ENCODE measurements around the gene NCOA7.
A peak's percentile ranks its signal among the peaks of the same experiment; 100 is the strongest.

NCOA7 gene

GRCh38 chr6:125827788-125828320 is 37.1 kb downstream of the NCOA7 start:
- Histone ChIP-seq H3K27ac (ENCODE audit: low read depth, low read length, severe bottlenecking) (no peak overlapping the region), H3K4me1 (ENCODE audit: control insufficient read depth, insufficient read depth, low read length, poor library complexity, severe bottlenecking) (no peaks in the 10 kb centered on the region), H3K36me3 (ENCODE audit: control insufficient read depth, insufficient read depth, low read length) (no peaks in the 10 kb centered on the region), H3K9me3 (ENCODE audit: control insufficient read depth, low read length) (no peaks in the 10 kb centered on the region), H3K4me3 (ENCODE audit: extremely low read depth, insufficient read depth, low read length, poor library complexity, severe bottlenecking) (no peak overlapping the region)
- WGBS, 2 experiments (ENCODE audit: insufficient coverage in 2 of 2): 96 to 100% methylated on average over 1 of the region's 2 CpGs

DNA sequence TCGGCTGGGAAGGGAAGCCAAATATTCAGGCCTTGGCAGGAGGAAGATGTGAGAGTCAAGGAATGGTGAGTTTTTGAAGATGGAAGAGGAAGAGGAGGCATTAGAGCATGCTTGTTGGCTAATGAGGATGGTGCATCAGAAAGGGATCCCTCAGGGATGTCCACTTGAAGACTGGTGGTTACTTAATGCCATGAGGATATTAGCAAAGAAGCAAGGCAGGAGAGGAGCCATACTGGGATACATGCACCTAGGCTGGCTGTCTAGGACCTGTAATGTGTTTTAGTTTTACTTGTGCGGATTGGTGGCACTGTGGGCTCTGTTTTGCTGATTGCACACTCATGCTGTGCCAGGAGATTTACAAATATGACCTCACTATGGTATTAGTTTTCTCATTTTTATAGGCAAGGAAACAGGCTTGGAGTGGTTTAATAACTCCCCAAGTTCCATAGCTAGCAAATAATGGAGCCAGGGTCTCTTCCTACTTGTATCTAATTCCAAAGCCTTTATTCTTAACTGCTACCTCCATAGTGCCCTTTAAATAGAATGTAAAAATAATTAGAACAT is 37.8 kb downstream of the NCOA7 start:
- H3K9me3 ChIP-seq (ENCODE audit: control insufficient read depth, low read length): no peaks in the 10 kb centered on the region
- no peaks in the 10 kb centered on the region for H3K36me3 ChIP-seq (ENCODE audit: control insufficient read depth, insufficient read depth, low read length)
- no peak overlapping the region for H3K27ac ChIP-seq (ENCODE audit: low read depth, low read length, severe bottlenecking)
- no peak overlapping the region for H3K4me3 ChIP-seq (ENCODE audit: extremely low read depth, insufficient read depth, low read length, poor library complexity, severe bottlenecking)
- no peaks in the 10 kb centered on the region for H3K4me1 ChIP-seq (ENCODE audit: control insufficient read depth, insufficient read depth, low read length, poor library complexity, severe bottlenecking)
- 93 to 98% methylated on average over 2 of the region's 2 CpGs for WGBS, 2 experiments (ENCODE audit: insufficient coverage in 2 of 2)

- no peaks in the 10 kb centered on the region for H3K36me3 ChIP-seq (ENCODE audit: control insufficient read depth, insufficient read depth, low read length)
- H3K4me1 ChIP-seq (ENCODE audit: control insufficient read depth, insufficient read depth, low read length, poor library complexity, severe bottlenecking): peaks cover 2% of the 10 kb centered on the region
- H3K4me3 ChIP-seq (ENCODE audit: extremely low read depth, insufficient read depth, low read length, poor library complexity, severe bottlenecking): no peak overlapping the region
- H3K27ac ChIP-seq (ENCODE audit: low read depth, low read length, severe bottlenecking): no peak overlapping the region
- no peaks in the 10 kb centered on the region for H3K9me3 ChIP-seq (ENCODE audit: control insufficient read depth, low read length)
- 83 to 100% methylated on average over 2 of the region's 4 CpGs for WGBS, 2 experiments (ENCODE audit: insufficient coverage in 2 of 2)
Measured at GRCh38 chr6:125829433-125829832, 38.7 kb downstream of the NCOA7 start.

DNA sequence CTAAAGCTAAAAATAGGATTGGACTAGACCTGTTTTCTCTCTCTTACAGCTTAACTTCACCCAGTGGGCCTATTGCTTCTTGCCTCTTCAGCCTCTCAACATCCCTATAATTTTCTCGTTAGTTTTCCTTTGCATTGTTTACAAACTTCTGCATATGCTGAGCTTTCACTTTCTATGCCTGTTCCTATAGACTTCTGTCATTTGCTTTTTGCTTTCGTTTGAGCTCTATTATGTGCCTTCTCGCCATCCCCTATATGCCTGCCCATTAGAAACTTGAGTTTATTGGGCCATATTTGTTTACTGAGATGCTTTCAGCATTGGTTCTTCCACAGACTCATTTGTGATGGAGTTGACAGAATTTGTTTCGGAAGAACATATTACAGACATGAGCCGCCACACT is 40.9 kb downstream of the NCOA7 start:
- no peak overlapping the region for H3K4me3 ChIP-seq (ENCODE audit: extremely low read depth, insufficient read depth, low read length, poor library complexity, severe bottlenecking)
- H3K4me1 ChIP-seq (ENCODE audit: control insufficient read depth, insufficient read depth, low read length, poor library complexity, severe bottlenecking): peaks cover 7% of the 10 kb centered on the region
- 94 to 100% methylated on average over 4 to 5 of the region's 5 CpGs for WGBS, 2 experiments (ENCODE audit: insufficient coverage in 2 of 2)
- no peak overlapping the region for H3K27ac ChIP-seq (ENCODE audit: low read depth, low read length, severe bottlenecking)
- H3K36me3 ChIP-seq (ENCODE audit: control insufficient read depth, insufficient read depth, low read length): no peaks in the 10 kb centered on the region
- no peaks in the 10 kb centered on the region for H3K9me3 ChIP-seq (ENCODE audit: control insufficient read depth, low read length)

DNA sequence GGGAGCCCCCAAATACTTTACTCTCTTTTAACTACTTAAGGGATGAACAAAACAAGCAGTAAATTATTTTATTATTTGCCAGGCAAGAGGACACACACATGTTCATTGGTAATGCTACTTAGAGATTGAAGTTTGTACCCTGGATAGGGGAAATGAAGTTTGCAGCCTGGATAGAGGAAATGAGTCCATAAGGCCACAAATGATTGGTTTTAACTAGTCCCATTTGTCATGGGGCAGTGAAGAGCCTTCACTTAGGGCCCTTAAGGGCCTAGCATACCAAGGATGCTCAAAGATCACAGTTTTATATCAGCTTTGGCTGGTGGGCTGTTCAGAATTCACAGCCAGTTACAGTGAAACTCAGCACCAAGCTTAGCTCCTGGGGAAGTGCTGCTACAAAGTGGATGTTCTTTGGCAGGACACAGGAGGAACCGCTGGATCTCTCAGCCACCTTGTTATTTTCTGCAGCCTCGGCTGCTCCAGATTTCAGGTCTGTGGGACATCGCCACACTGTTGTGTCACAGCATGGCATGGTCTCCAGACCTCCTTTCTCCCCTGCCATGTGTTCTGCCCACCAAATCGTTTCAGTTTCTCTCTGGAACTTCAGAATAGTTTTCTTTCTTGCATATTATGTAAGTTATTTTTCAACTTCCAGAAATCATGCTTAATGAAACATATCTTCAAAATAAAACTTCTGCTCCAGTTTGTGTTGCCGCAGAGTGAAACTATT is 41.8 kb downstream of the NCOA7 start:
- Histone ChIP-seq H3K27ac (ENCODE audit: low read depth, low read length, severe bottlenecking) (no peak overlapping the region), H3K36me3 (ENCODE audit: control insufficient read depth, insufficient read depth, low read length) (no peaks in the 10 kb centered on the region), H3K9me3 (ENCODE audit: control insufficient read depth, low read length) (no peaks in the 10 kb centered on the region), H3K4me1 (ENCODE audit: control insufficient read depth, insufficient read depth, low read length, poor library complexity, severe bottlenecking) (peaks cover 7% of the 10 kb centered on the region), H3K4me3 (ENCODE audit: extremely low read depth, insufficient read depth, low read length, poor library complexity, severe bottlenecking) (no peak overlapping the region)
- 89 to 94% methylated on average over 3 to 5 of the region's 5 CpGs for WGBS, 2 experiments (ENCODE audit: insufficient coverage in 2 of 2)

DNA sequence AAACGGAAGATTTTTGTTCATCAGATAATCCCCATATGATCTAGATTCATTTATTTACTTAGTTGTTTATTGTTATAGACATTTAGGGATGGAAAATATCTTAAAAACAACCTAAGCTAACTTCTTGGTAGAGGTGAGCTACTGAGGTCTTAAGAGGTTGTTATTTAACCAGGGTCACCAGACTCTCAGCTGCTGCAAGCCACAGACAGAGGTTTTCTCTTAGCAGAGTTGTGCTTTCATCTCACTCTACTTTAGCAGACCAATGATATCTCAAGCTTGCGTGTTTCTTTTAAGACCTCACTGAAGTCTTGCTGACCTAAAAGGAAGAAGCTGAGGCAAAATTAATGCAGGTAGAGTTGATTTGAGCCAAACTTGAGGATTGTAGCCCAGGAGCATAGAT is 43.6 kb downstream of the NCOA7 start:
- H3K36me3 ChIP-seq (ENCODE audit: control insufficient read depth, insufficient read depth, low read length): no peaks in the 10 kb centered on the region
- no peak overlapping the region for H3K4me3 ChIP-seq (ENCODE audit: extremely low read depth, insufficient read depth, low read length, poor library complexity, severe bottlenecking)
- WGBS, 2 experiments (ENCODE audit: insufficient coverage in 2 of 2): 100% methylated on average over 1 of the region's 2 CpGs; no CpG with 5 or more reads in 1 of the 2 experiments
- peaks cover 7% of the 10 kb centered on the region for H3K4me1 ChIP-seq (ENCODE audit: control insufficient read depth, insufficient read depth, low read length, poor library complexity, severe bottlenecking)
- H3K27ac ChIP-seq (ENCODE audit: low read depth, low read length, severe bottlenecking): peak overlapping the region; percentile 54
- no peaks in the 10 kb centered on the region for H3K9me3 ChIP-seq (ENCODE audit: control insufficient read depth, low read length)

DNA sequence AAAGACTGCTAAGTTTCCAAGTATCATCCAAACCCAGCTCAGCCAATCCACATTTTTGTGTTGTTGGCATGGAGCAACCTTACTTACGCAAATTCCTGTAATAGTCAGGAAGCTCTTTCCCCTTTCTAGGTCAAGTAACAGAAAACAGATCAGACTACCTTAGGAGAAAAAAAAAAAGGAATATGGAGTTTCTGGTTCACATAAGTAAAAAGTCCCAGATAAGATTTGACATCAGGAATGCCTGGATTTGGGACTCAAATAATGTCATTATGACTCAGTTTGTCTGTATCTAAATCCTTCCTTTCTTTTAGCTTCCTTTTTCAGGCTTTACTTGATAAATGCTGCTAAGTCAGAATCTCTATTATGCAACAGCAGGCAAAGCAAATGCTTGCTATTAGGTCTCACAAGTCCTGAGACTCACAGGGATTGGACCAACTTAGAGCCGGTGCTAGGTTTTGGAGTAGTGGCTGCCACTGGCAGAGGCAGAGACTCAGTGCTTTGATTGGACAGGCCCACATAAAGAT is 44.5 kb downstream of the NCOA7 start:
- H3K4me1 ChIP-seq (ENCODE audit: control insufficient read depth, insufficient read depth, low read length, poor library complexity, severe bottlenecking): peaks cover 7% of the 10 kb centered on the region
- H3K36me3 ChIP-seq (ENCODE audit: control insufficient read depth, insufficient read depth, low read length): no peaks in the 10 kb centered on the region
- WGBS, 2 experiments (ENCODE audit: insufficient coverage in 2 of 2): 80 to 100% methylated on average over 1 of the region's 2 CpGs
- H3K9me3 ChIP-seq (ENCODE audit: control insufficient read depth, low read length): no peaks in the 10 kb centered on the region
- peak overlapping the region; percentile 54 for H3K27ac ChIP-seq (ENCODE audit: low read depth, low read length, severe bottlenecking)
- no peak overlapping the region for H3K4me3 ChIP-seq (ENCODE audit: extremely low read depth, insufficient read depth, low read length, poor library complexity, severe bottlenecking)

DNA sequence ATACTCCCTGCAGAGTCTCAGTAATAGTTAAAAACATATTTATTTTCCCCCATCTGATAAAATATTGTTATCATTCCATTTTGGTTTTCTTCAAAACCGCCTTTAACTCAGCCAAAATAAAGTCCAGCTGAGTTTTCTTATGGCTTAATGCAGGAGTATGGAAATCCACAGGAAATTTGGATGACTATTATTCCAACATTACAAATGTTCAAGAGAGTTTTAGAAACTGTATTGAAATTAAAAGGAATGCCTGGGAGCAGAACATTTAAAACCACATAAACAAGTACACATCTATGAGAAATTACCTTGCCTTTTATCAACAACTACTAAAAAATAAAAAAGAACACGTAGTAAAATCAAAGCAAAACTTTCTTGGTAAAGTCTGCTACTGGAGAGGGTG is 45.7 kb downstream of the NCOA7 start:
- no peak overlapping the region for H3K4me3 ChIP-seq (ENCODE audit: extremely low read depth, insufficient read depth, low read length, poor library complexity, severe bottlenecking)

GRCh38 chr6:125839471-125839870 is 48.7 kb downstream of the NCOA7 start:
- H3K9me3 ChIP-seq (ENCODE audit: control insufficient read depth, low read length): no peaks in the 10 kb centered on the region

More for the DNA sequence above, 45.7 kb downstream of the NCOA7 start:
- H3K36me3 ChIP-seq (ENCODE audit: control insufficient read depth, insufficient read depth, low read length): no peaks in the 10 kb centered on the region
- H3K27ac ChIP-seq (ENCODE audit: low read depth, low read length, severe bottlenecking): no peak overlapping the region
- 83% methylated on average over 1 of the region's 2 CpGs; no CpG with 5 or more reads in 1 of the 2 experiments for WGBS, 2 experiments (ENCODE audit: insufficient coverage in 2 of 2)
- H3K4me1 ChIP-seq (ENCODE audit: control insufficient read depth, insufficient read depth, low read length, poor library complexity, severe bottlenecking): peaks cover 7% of the 10 kb centered on the region
- H3K9me3 ChIP-seq (ENCODE audit: control insufficient read depth, low read length): no peaks in the 10 kb centered on the region

GRCh38 chr6:125839879-125840278 is 49.1 kb downstream of the NCOA7 start:
- H3K36me3 ChIP-seq (ENCODE audit: control insufficient read depth, insufficient read depth, low read length): no peaks in the 10 kb centered on the region
- H3K4me1 ChIP-seq (ENCODE audit: control insufficient read depth, insufficient read depth, low read length, poor library complexity, severe bottlenecking): peaks cover 4% of the 10 kb centered on the region
- no peaks in the 10 kb centered on the region for H3K9me3 ChIP-seq (ENCODE audit: control insufficient read depth, low read length)
- H3K27ac ChIP-seq (ENCODE audit: low read depth, low read length, severe bottlenecking): no peak overlapping the region
- H3K4me3 ChIP-seq (ENCODE audit: extremely low read depth, insufficient read depth, low read length, poor library complexity, severe bottlenecking): no peak overlapping the region
- WGBS, 2 experiments (ENCODE audit: insufficient coverage in 2 of 2): no CpG with 5 or more reads among the region's 1 CpG

More at GRCh38 chr6:125839471-125839870, 48.7 kb downstream of the NCOA7 start:
- WGBS, 2 experiments (ENCODE audit: insufficient coverage in 2 of 2): 88 to 100% methylated on average over 2 to 3 of the region's 7 CpGs
- Histone ChIP-seq H3K4me1 (ENCODE audit: control insufficient read depth, insufficient read depth, low read length, poor library complexity, severe bottlenecking) (peaks cover 7% of the 10 kb centered on the region), H3K4me3 (ENCODE audit: extremely low read depth, insufficient read depth, low read length, poor library complexity, severe bottlenecking) (no peak overlapping the region), H3K36me3 (ENCODE audit: control insufficient read depth, insufficient read depth, low read length) (no peaks in the 10 kb centered on the region), H3K27ac (ENCODE audit: low read depth, low read length, severe bottlenecking) (no peak overlapping the region)

Data from mesodermal cell (in vitro differentiated cells).